ENCODE results near the gene NTPCR. TPM values are rescaled to one million over a fixed set of nuclear protein-coding genes. Genes with fewer than 3 reads are reported as not detected.

The NTPCR gene
- polyA plus RNA-seq, 2 of the 4 experiments (the other 2 are of a cell fraction): 69.9 to 83.6 TPM

DNA sequence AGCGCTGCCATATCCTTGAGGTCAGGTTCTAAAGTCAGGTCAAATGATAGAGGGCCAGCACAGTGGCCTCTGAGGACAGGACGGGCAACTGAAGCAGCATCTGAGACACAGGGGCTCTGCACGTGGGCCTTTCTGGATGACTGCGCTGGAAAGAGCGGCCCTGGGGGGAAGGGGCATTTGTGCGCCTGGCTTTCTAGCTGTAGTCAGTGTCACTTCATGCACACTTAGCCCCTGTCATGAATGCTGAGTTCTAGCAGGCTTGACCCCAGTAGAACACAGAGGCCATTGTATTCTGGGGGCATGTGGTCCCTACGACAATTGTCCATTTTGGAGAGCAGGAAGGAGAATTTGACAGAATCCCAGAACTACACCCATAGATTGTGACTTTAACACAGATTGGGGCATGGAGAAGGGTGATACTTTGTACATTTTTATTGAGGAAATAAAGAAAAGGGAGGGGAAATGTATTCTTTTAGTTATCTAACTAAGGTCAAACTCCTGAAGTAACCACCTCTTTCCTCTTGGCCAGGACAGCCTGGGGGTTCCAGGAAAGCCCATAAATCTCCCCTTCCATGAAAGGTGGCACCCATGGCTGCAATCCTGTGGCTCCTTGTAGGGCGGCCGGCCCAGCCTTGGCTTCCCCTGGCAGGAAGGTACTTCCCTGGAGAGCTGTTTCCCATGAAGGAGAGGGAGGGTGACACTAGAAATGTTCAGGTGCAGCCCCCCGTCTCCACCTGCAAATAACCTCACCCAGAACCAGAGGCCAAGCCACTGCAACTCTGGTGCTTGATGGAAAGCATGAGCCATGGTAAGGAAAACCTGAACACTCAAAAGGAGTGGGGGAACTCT lies 34.4 kb downstream of the NTPCR start:
- Histone ChIP-seq H3K27ac (no peak overlapping the region), H3K4me1 (peaks cover 12% of the 10 kb centered on the region; the same call in 1 of the 3 replicates), H3K4me2 (no peak overlapping the region), H3K4me3 (no peak overlapping the region), H3K9me3 (no peaks in the 10 kb centered on the region)
- TF ChIP-seq EP300 (IDR thresholded peaks at IDR 0.05): no peak
- TF ChIP-seq, protein P1, sequence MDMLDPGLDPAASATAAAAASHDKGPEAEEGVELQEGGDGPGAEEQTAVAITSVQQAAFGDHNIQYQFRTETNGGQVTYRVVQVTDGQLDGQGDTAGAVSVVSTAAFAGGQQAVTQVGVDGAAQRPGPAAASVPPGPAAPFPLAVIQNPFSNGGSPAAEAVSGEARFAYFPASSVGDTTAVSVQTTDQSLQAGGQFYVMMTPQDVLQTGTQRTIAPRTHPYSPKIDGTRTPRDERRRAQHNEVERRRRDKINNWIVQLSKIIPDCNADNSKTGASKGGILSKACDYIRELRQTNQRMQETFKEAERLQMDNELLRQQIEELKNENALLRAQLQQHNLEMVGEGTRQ (IDR thresholded peaks at IDR 0.05): no peak
- TF ChIP-seq MAZ (IDR thresholded peaks at IDR 0.05; ENCODE audit: borderline replicate concordance, low read depth, low read length): no peak
- 91% methylated on average over 10 of the region's 10 CpGs for WGBS (ENCODE audit: missing lambda C conversion rate)
- no peak for DNase-seq (ENCODE audit: low read depth in 1 of 2, low spot score in 1 of 2)
- FAIRE-seq: no peak
- ChIA-PET CTCF (no interaction called here), POLR2A (no interaction called here)
- ATAC-seq: no peak

DNA sequence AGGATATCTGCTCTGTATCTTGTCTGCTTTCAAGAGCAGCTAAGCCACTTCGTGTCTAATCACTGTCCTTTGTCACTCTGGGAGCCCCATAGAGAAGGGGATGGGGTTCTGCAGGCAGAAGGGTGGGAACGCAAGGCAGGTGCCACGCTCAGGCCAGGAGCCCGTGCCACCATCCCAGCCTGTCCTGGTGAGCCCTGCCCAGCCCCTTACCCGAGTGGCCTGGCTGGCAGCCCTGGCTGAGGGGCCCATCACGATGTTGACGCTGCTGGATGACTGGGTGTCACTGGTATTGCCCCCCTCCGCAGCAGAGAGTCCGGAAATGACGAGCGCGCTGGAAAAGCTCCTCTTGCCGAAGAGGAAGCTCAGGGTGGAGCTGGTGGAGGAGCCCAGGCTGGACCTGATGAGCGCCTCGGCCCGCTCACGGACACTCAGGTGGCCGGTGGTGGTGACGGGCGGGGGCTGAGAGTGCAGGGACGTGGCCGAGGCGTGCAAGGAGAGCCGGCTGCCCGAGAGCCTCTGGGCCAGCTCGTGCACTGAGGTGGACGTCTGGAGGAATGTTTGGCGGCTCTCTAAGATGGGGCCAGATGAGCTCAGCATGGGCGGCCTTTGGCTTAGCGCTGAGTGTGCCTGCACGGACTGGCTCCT lies 35.6 kb downstream of the NTPCR start:
- no peak for DNase-seq (ENCODE audit: low read depth in 1 of 2, low spot score in 1 of 2)
- 91% methylated on average over 30 of the region's 31 CpGs for WGBS (ENCODE audit: missing lambda C conversion rate)
- H3K4me2 ChIP-seq: no peak overlapping the region
- no peak for FAIRE-seq
- H3K4me3 ChIP-seq: no peak overlapping the region
- no peak for TF ChIP-seq ATOH8 (CRISPR knock-in tag; IDR thresholded peaks at IDR 0.05; ENCODE audit: low read depth)
- TF ChIP-seq POLR2A (IDR thresholded peaks at IDR 0.05; ENCODE audit: low read length): no peak
- no peak for TF ChIP-seq MAZ (IDR thresholded peaks at IDR 0.05; ENCODE audit: borderline replicate concordance, low read depth, low read length)
- CTCF ChIA-PET: interaction anchor here (1.4 kb wide), 1 partner anchor 17 kb away, joined by 3 read pairs; no protein-coding TSS in a partner anchor
- no peak; a peak in 1 of 6 replicates for ATAC-seq
- no peaks in the 10 kb centered on the region for H3K9me3 ChIP-seq
- peaks cover 12% of the 10 kb centered on the region; the same call in 1 of the 3 replicates for H3K4me1 ChIP-seq
- no peak overlapping the region for H3K27ac ChIP-seq
- POLR2A ChIA-PET: no interaction called here

GRCh38 chr1:232986527-232986922 lies 36.1 kb downstream of the NTPCR start:
- Histone ChIP-seq H3K4me2 (no peak overlapping the region), H3K4me1 (peaks cover 12% of the 10 kb centered on the region; the same call in 1 of the 3 replicates), H3K4me3 (no peak overlapping the region), H3K27ac (no peak overlapping the region), H3K9me3 (no peaks in the 10 kb centered on the region)
- FAIRE-seq (no peak), DNase-seq (ENCODE audit: low read depth in 1 of 2, low spot score in 1 of 2) (no peak), ATAC-seq (no peak)
- WGBS (ENCODE audit: missing lambda C conversion rate): 94% methylated on average over 5 of the region's 5 CpGs
- TF ChIP-seq BHLHE40 (IDR thresholded peaks at IDR 0.05; ENCODE audit: low read depth, low read length) (no peak), FOSB (CRISPR knock-in tag; IDR thresholded peaks at IDR 0.05) (no peak), MAX (IDR thresholded peaks at IDR 0.05) (no peak), RAD21 (conservative IDR thresholded peaks at IDR 0.05 in 1 of 2, IDR thresholded peaks at IDR 0.05 in 1 of 2) (no peak), EHMT2 (IDR thresholded peaks at IDR 0.05; ENCODE audit: low read depth) (no peak), HOXB5 (CRISPR knock-in tag; IDR thresholded peaks at IDR 0.05) (no peak)
- TF ChIP-seq, protein P1 (IDR thresholded peaks at IDR 0.05): no peak
- ChIA-PET CTCF (interaction anchor here (1.4 kb wide), 1 partner anchor 18 kb away, joined by 3 read pairs; no protein-coding TSS in a partner anchor), POLR2A (no interaction called here)

GRCh38 chr1:232987046-232987773 lies 36.8 kb downstream of the NTPCR start:
- H3K4me2 ChIP-seq: no peak overlapping the region
- DNase-seq (ENCODE audit: low read depth in 1 of 2, low spot score in 1 of 2): no peak
- H3K27ac ChIP-seq: 0 out of 6 replicates have a peak overlapping the region, but pooled peaks of 1 of the 2 experiments have one; percentile 22
- ChIA-PET POLR2A (no interaction called here), CTCF (interaction anchor here (1.4 kb wide), 1 partner anchor 18 kb away, joined by 3 read pairs; no protein-coding TSS in a partner anchor)
- H3K4me1 ChIP-seq: peaks cover 8% of the 10 kb centered on the region; the same call in 1 of the 3 replicates
- WGBS (ENCODE audit: missing lambda C conversion rate): 89% methylated on average over 11 of the region's 11 CpGs
- TF ChIP-seq RNF2 (IDR thresholded peaks at IDR 0.05; ENCODE audit: borderline replicate concordance, low read depth) (no peak), BHLHE40 (IDR thresholded peaks at IDR 0.05; ENCODE audit: low read depth, low read length) (no peak), ZC3H11A (IDR thresholded peaks at IDR 0.05) (no peak), FOSB (CRISPR knock-in tag; IDR thresholded peaks at IDR 0.05) (no peak), NR3C1 (IDR thresholded peaks at IDR 0.05) (no peak), POLR2AphosphoS2 (conservative IDR thresholded peaks at IDR 0.05; ENCODE audit: low read length) (no peak), HEYL (CRISPR knock-in tag; IDR thresholded peaks at IDR 0.05) (no peak), ZNF302 (CRISPR knock-in tag; IDR thresholded peaks at IDR 0.05) (no peak), MAFK (IDR thresholded peaks at IDR 0.05; ENCODE audit: partially characterized antibody) (no peak), EHMT2 (IDR thresholded peaks at IDR 0.05; ENCODE audit: low read depth) (no peak), JUNB (IDR thresholded peaks at IDR 0.05) (no peak), HDAC2 (IDR thresholded peaks at IDR 0.05) (no peak), SREBF2 (IDR thresholded peaks at IDR 0.05) (no peak), SMC3 (IDR thresholded peaks at IDR 0.05) (no peak), EP300 (IDR thresholded peaks at IDR 0.05) (no peak), KDM1A (IDR thresholded peaks at IDR 0.05; ENCODE audit: low read depth) (no peak)
- TF ChIP-seq, protein P2, sequence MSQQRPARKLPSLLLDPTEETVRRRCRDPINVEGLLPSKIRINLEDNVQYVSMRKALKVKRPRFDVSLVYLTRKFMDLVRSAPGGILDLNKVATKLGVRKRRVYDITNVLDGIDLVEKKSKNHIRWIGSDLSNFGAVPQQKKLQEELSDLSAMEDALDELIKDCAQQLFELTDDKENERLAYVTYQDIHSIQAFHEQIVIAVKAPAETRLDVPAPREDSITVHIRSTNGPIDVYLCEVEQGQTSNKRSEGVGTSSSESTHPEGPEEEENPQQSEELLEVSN (IDR thresholded peaks at IDR 0.05; ENCODE audit: borderline replicate concordance, low read depth): no peak
- H3K9me3 ChIP-seq: no peaks in the 10 kb centered on the region
- H3K4me3 ChIP-seq: no peak overlapping the region
- no peak for FAIRE-seq
- no peak for ATAC-seq
